ENCODE data around the gene AFF4. TPM values are rescaled to one million over a fixed set of nuclear protein-coding genes. Genes with fewer than 3 reads are reported as not detected.
A peak's percentile ranks its signal among the peaks of the same experiment; 100 is the strongest.

The AFF4 gene
- total and polyA plus RNA-seq, 9 of the 15 experiments (the other 6 are each of a cell fraction or from before 2014, with no cell fraction given) = 1.7 to 25.8 (median 17.9) TPM

DNA sequence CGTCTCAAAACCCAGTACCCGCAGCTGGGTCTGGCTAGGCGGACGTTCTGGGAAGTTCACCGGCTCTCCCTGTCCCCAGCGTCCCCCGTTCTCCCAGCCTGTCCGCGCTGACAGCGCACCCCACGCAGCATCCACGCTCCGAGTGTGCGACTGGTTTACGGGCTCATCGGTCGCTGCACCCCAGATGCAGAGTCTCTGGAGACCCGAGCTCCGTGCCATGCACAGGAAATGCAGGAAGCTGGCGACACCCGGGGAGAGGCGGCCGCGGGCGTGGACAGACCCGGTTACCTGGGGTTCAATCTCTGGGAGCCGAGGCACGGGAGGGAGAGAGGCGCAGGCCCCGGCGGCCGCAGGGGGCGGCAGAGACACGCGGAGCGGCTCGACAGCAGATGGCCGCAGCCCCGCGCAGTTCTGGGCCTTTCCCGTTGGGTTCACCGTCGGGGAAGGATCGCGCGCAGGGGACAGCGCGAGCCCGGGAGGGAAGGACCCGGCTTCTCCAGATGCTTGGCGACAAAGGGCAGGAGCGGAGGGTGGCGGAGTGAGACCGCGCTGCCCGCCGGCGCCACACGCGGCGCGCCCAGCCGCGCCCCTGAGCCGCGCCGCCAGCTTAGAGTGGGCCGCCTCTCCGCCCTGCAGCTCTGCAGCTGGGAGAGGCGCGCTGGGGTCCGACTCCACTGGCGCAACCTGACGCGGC, 133.5 kb downstream of the AFF4 start (continued):
- TF ChIP-seq HMGN3 (IDR thresholded peaks at IDR 0.05; ENCODE audit: borderline replicate concordance, extremely low read depth, insufficient read length, low read depth, low read length) (peak; percentile 3), NR2C2 (CRISPR knock-in tag; IDR thresholded peaks at IDR 0.05) (peak; percentile 34; the same call in 1 of the 2 replicates), NR2C2 (tag; IDR thresholded peaks at IDR 0.05) (0 out of 2 replicates have a peak, but pooled peaks have one; percentile 10), NR3C1 (CRISPR knock-in tag; IDR thresholded peaks at IDR 0.05) (peak; percentile 24; the same call in 1 of the 2 replicates), MXI1 (IDR thresholded peaks at IDR 0.05; ENCODE audit: low read depth, low read length) (no peak), GTF3C2 (IDR thresholded peaks at IDR 0.05; ENCODE audit: borderline replicate concordance, extremely low read depth, insufficient read length) (no peak), ZFX (CRISPR knock-in tag; IDR thresholded peaks at IDR 0.05) (peak; percentile 88), CREB1 (IDR thresholded peaks at IDR 0.05) (peak; percentile 48), CREB1 (CRISPR knock-in tag; IDR thresholded peaks at IDR 0.05) (0 out of 2 replicates have a peak, but pooled peaks have one; percentile 33), NONO (IDR thresholded peaks at IDR 0.05; ENCODE audit: low read depth in 2 of 2, low read length in 1 of 2) (peak in 1 of 2 experiments; percentile 70; a peak in 3 of 4 replicates), BHLHE40 (IDR thresholded peaks at IDR 0.05; ENCODE audit: low read length) (peak; percentile 72), ZNF445 (CRISPR knock-in tag; IDR thresholded peaks at IDR 0.05; ENCODE audit: low read depth) (no peak), RB1 (IDR thresholded peaks at IDR 0.05; ENCODE audit: low read depth) (peak; percentile 88), CCNT2 (IDR thresholded peaks at IDR 0.05; ENCODE audit: borderline replicate concordance, extremely low read depth, insufficient read length, low read depth, low read length) (peak; percentile 74), ZBTB17 (CRISPR knock-in tag; IDR thresholded peaks at IDR 0.05) (peak; percentile 56; the same call in 1 of the 2 replicates), ZNF282 (CRISPR knock-in tag; IDR thresholded peaks at IDR 0.05) (peak; percentile 92; the same call in 1 of the 2 replicates)
- TF ChIP-seq, protein P1, sequence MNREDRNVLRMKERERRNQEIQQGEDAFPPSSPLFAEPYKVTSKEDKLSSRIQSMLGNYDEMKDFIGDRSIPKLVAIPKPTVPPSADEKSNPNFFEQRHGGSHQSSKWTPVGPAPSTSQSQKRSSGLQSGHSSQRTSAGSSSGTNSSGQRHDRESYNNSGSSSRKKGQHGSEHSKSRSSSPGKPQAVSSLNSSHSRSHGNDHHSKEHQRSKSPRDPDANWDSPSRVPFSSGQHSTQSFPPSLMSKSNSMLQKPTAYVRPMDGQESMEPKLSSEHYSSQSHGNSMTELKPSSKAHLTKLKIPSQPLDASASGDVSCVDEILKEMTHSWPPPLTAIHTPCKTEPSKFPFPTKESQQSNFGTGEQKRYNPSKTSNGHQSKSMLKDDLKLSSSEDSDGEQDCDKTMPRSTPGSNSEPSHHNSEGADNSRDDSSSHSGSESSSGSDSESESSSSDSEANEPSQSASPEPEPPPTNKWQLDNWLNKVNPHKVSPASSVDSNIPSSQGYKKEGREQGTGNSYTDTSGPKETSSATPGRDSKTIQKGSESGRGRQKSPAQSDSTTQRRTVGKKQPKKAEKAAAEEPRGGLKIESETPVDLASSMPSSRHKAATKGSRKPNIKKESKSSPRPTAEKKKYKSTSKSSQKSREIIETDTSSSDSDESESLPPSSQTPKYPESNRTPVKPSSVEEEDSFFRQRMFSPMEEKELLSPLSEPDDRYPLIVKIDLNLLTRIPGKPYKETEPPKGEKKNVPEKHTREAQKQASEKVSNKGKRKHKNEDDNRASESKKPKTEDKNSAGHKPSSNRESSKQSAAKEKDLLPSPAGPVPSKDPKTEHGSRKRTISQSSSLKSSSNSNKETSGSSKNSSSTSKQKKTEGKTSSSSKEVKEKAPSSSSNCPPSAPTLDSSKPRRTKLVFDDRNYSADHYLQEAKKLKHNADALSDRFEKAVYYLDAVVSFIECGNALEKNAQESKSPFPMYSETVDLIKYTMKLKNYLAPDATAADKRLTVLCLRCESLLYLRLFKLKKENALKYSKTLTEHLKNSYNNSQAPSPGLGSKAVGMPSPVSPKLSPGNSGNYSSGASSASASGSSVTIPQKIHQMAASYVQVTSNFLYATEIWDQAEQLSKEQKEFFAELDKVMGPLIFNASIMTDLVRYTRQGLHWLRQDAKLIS (CRISPR knock-in tag; IDR thresholded peaks at IDR 0.05) = peak; percentile 55; the same call in 1 of the 2 replicates
- TF ChIP-seq, protein P2, sequence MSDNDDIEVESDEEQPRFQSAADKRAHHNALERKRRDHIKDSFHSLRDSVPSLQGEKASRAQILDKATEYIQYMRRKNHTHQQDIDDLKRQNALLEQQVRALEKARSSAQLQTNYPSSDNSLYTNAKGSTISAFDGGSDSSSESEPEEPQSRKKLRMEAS (CRISPR knock-in tag; IDR thresholded peaks at IDR 0.05) = peak; percentile 83

All from K562 (cell line).